Measurements from ENCODE around the gene LSMEM2. TPM values are rescaled to one million over a fixed set of nuclear protein-coding genes. Genes with fewer than 3 reads are reported as not detected.

The LSMEM2 gene
- total and polyA plus RNA-seq, 2 of the 8 experiments (the other 6 are each of a cell fraction or from before 2014, with no cell fraction given), result 0.58 to 0.68 TPM

- peak; percentile 31 for TF ChIP-seq TAF7 (optimal IDR thresholded peaks at IDR 0.05; ENCODE audit: borderline replicate concordance, low read depth, low read length)
- TF ChIP-seq HDAC2 (IDR thresholded peaks at IDR 0.05; ENCODE audit: borderline replicate concordance in 1 of 2, low read depth in 2 of 2, low read length in 2 of 2), result peak in 1 of 2 experiments; percentile 84; a peak in 1 of 4 replicates
- TF ChIP-seq KDM1A (IDR thresholded peaks at IDR 0.05; ENCODE audit: borderline replicate concordance, low read length), result no peak
- peak in 1 of 2 experiments; percentile 82; a peak in 1 of 3 replicates for TF ChIP-seq POLR2A (IDR thresholded peaks at IDR 0.05; ENCODE audit: control extremely low read depth in 1 of 2, low read depth in 2 of 2, low read length in 2 of 2)
- TF ChIP-seq MAFK (IDR thresholded peaks at IDR 0.05; ENCODE audit: low read depth, low read length), result no peak
- peak; percentile 40 to 76; a peak in 1 of 4 replicates for TF ChIP-seq SIN3A (conservative IDR thresholded peaks at IDR 0.05 in 1 of 2, IDR thresholded peaks at IDR 0.05 in 1 of 2; ENCODE audit: low read depth in 1 of 2, low read length in 2 of 2)
- peak; percentile 78 for TF ChIP-seq TBP (IDR thresholded peaks at IDR 0.05; ENCODE audit: low read depth, low read length)
- peak; percentile 67; the same call in 1 of the 2 replicates for TF ChIP-seq KDM5A (IDR thresholded peaks at IDR 0.05; ENCODE audit: low read length)
- TF ChIP-seq KDM4A (IDR thresholded peaks at IDR 0.05; ENCODE audit: low read depth, low read length, severe bottlenecking), result peak; percentile 88
- peak; percentile 83 for TF ChIP-seq CREB1 (IDR thresholded peaks at IDR 0.05)
- TF ChIP-seq MAX (IDR thresholded peaks at IDR 0.05), result no peak; the same call in 1 of the 2 replicates
- TF ChIP-seq CBX5 (IDR thresholded peaks at IDR 0.05; ENCODE audit: low read depth, low read length), result no peak
- peak; percentile 27 for TF ChIP-seq SAP30 (IDR thresholded peaks at IDR 0.05; ENCODE audit: insufficient read depth, insufficient replicate concordance, low read length)
- TF ChIP-seq ASH2L (IDR thresholded peaks at IDR 0.05; ENCODE audit: low read length), result peak; percentile 60
- TF ChIP-seq SP1 (IDR thresholded peaks at IDR 0.05; ENCODE audit: low read depth, low read length), result 0 out of 2 replicates have a peak, but pooled peaks have one; percentile 19
- peak; percentile 65 for TF ChIP-seq CHD2 (IDR thresholded peaks at IDR 0.05; ENCODE audit: low read length)
- TF ChIP-seq USF2 (IDR thresholded peaks at IDR 0.05; ENCODE audit: low read length), result no peak
- TF ChIP-seq POU5F1 (IDR thresholded peaks at IDR 0.05; ENCODE audit: low read depth, low read length), result no peak
- TF ChIP-seq RBBP5 (IDR thresholded peaks at IDR 0.05; ENCODE audit: borderline replicate concordance, low read depth, low read length), result peak; percentile 62; the same call in 1 of the 2 replicates
- peak; percentile 85 for TF ChIP-seq PHF8 (conservative IDR thresholded peaks at IDR 0.05; ENCODE audit: low read depth, low read length)
- TF ChIP-seq TCF12 (IDR thresholded peaks at IDR 0.05; ENCODE audit: low read depth, low read length), result 0 out of 2 replicates have a peak, but pooled peaks have one; percentile 39
These were observed 49.2 kb downstream of the LSMEM2 start, which contains the start of gene TUSC2 (continued) for GRCh38 chr3:50327943-50328691.
